Measurements from ENCODE around the gene ANKS3. TPM values are rescaled to one million over a fixed set of nuclear protein-coding genes. Genes with fewer than 3 reads are reported as not detected.

The ANKS3 gene
- total and polyA plus RNA-seq, 2 donors (not counting 1 experiment from before 2014, with no cell fraction given), result 26.5 to 31.9 TPM

- H2AFZ ChIP-seq (ENCODE audit: insufficient read depth, low read depth, low read length, poor library complexity, severe bottlenecking), result no peak overlapping the region
- H3K27ac ChIP-seq (ENCODE audit: low read length in 2 of 2), result peak overlapping the region in 1 of 2 donors; percentile 24
Observed at GRCh38 chr16:4680673-4681470, 53.2 kb downstream of the ANKS3 start.

More at GRCh38 chr16:4680673-4681470, 53.2 kb downstream of the ANKS3 start:
- CTCF ChIA-PET, result no interaction called here
- peaks cover 0 to 44% of the 10 kb centered on the region in 2 experiments for H3K36me3 ChIP-seq (replicated peaks in 1 of 2; ENCODE audit: control extremely low read depth in 1 of 2, control insufficient read depth in 1 of 2, extremely low read depth in 1 of 2, insufficient read depth in 2 of 2, low read length in 1 of 2)
- H3K4me1 ChIP-seq (ENCODE audit: control insufficient read depth in 2 of 2, insufficient read depth in 2 of 2, low read length in 2 of 2), result no peaks in the 10 kb centered on the region
- WGBS (ENCODE audit: insufficient coverage), result 95% methylated on average over 25 of the region's 26 CpGs
- POLR2A ChIA-PET, result no interaction called here
- no peaks in the 10 kb centered on the region for H3K9me3 ChIP-seq (ENCODE audit: control extremely low read depth in 1 of 3, control insufficient read depth in 2 of 3, insufficient read depth in 1 of 3, low read length in 2 of 3)
- H3K27me3 ChIP-seq (replicated peaks in 1 of 4; ENCODE audit: control extremely low read depth in 1 of 4, control insufficient read depth in 3 of 4, insufficient read depth in 4 of 4, low read length in 3 of 4), result no peaks in the 10 kb centered on the region
- intact Hi-C loops (cut with micrococcal nuclease), result no loop called here
- Mint-ChIP-seq H3K27ac (no peak overlapping the region), H3K4me3 (no peak overlapping the region), H3K27me3 (no peaks in the 10 kb centered on the region), H3K9me3 (ENCODE audit: insufficient read depth) (no peaks in the 10 kb centered on the region), H3K4me1 (no peaks in the 10 kb centered on the region)
- TF ChIP-seq CTCF (IDR thresholded peaks at IDR 0.05), result no peak
- TF ChIP-seq EZH2 (IDR thresholded peaks at IDR 0.05; ENCODE audit: borderline replicate concordance, insufficient read depth, low read depth, low read length, poor library complexity, severe bottlenecking), result no peak
- peaks cover 25% of the 10 kb centered on the region for H4K20me1 ChIP-seq (ENCODE audit: control insufficient read depth, insufficient read depth, low read length, poor library complexity, severe bottlenecking)
- peaks cover 10% of the 10 kb centered on the region for H3K79me2 ChIP-seq (ENCODE audit: control insufficient read depth, insufficient read depth, low read length)
- no peak overlapping the region for H3K4me2 ChIP-seq (replicated peaks; ENCODE audit: low read depth, low read length, poor library complexity, severe bottlenecking)
- ATAC-seq (ENCODE audit: low read depth) (no peak), DNase-seq (no peak)
- H3K4me3 ChIP-seq (ENCODE audit: control extremely low read depth in 1 of 5, extremely low read depth in 1 of 5, insufficient read depth in 1 of 5, low read depth in 2 of 5, low read length in 4 of 5), result peak overlapping the region in 2 of 5 experiments; percentile 11 to 20
- H3K9ac ChIP-seq (ENCODE audit: low read length), result no peak overlapping the region
